ENCODE results near the gene MYMX.
"Not testable (repeated sequence)": the region's sequence is repeated elsewhere in the genome, so short reads cannot be mapped to it uniquely, and the experiment has no call there.

MYMX gene

DNA sequence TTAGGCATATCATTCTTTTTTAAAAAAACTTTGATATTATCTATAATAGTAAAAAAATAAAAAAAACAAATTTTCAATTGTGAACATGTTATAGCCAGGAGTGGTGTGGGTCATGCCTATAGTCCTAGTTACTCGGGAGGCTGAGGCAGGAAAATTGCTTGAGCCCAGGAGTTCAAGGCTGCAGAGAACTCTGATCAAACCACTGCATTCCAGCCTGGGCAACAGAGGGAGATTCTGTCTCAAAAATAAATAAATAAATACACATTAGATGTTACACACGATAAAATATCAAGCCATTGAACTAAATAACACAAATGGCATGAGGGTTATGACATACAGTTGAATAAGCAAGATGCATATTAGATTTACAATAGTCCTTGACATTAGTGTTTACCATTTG is 27.9 kb upstream of the MYMX start:
- no peak for DNase-seq

DNA sequence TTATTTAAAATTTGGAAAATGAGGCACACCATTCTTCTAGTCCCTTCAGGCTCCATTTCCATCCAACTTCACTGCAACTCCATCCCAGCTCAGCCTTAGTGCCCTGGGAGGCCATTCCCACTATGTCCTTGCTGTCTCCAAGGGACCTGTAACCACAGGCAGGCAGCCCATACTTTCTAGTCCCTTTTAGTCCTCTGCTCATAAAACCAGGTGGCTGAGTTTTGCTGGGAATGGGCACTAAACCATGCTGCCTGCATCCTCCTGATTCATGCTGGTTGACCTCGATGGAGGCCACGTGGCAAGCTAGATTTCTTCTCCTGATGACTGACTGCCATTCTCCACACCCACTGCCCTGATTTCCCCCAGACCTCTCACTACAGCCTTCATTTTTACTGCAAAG is 27.5 kb upstream of the MYMX start:
- no peak for DNase-seq

DNA sequence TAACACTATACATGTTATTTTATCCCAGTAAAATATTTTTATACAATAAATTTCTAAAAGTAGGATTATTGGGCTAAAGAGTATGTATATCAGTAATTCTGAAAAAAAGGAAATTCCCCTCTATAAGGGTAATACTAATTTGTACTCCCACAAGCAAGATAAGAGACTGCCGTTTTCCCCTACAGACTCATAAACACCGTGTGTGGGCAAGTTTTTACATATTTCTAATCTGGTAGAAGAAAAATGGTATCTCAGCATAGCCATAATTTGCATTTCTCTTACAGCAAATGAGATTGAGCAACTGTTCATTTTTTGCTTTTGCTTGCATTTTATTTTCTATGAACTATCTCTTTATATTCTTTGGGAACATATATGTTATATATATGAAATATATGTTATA is 26.0 kb upstream of the MYMX start:
- no peak for DNase-seq

DNA sequence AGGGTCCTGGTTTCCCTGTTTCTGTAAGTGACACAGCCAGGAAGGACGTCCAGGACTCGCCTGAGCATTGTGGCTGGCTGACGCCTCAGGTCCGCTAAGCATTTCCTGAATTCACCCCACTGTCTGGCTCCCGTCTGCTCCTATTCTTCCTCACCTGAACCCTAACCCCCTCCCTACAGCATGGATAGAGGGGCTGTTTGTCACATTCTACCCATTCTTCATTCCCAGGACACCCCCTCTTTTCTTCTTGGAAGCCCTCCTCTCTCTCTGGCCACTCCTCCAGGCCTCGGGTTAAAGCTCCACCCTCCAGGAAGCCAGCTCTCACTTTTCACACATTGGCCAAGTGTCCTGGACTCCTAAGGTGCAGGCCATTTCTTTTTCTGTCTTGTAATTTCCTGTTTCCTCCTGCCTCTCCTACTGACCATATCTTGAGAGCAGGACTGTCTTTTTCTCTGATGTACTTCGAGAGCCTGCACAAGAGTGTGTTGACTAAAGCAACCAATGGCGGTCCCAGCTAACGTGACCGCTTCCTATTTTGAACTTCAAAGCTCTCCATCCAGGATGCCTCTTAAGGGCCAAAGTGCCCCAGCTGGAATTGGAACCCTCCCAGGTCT is 24.2 kb upstream of the MYMX start:
- DNase-seq: no peak

DNA sequence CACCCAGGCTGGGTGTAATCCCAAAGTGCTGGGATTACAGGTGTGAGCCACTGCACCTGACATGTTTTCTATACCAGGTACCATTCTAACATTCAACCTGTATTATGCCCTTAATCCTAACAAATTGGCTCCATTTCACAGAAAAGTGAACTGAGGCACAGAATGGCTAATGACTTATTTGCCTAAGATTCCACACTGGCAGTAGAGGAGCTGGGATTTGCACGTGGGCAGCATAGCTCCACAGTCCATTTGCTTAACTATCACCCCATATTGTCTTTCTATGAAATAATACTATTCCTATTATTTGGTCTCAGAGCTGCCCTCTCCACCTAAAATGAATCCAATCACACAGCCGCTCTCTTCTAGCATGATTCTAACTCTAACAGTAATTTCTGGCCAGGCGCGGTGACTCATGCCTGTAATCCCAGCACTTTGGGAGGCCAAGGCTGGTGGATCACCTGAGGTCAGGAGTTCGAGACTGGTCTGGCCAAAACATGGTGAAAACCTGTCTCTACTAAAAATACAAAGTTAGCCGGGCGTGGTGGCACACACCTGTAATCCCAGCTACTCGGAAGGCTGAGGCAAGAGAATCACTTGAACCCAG is 23.3 kb upstream of the MYMX start:
- DNase-seq: no peak

DNA sequence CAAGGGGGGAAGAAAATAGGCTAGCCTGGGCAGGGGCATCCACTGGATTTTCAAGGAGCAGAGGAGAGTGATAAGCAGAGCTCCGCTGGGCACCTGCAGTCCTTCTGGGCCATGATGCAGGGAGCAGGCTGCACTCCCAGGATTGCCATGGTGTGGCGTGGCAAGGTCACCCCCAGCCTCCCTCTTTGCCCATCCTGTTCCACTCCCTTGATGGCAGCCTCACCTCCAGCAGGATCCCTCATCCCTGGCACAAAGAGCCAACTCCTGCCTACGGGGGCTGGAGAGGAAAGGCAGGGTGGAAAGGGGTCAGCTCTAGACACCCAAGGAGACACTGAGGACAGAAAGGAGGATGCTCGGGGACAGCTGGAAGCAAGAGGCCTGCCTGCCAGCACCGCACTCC is 22.4 kb upstream of the MYMX start:
- no peak for DNase-seq

DNA sequence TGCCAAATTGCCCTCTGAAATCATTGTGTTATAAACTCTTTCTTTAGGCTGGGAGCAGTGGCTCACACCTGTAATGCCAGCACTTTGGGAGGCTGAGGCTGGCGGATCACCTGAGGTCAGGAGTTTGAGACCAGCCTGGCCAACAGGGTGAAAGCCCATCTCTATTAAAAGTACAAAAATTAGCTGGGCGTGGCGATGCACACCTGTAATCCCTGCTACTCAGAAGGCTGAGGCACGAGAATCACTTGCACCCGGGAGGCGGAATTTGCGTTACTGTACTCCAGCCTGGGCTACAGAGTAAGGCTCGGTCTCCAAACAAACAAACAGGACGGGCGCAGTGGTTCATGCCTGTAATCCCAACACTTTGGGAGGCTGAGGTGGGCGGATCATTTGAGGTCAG is 20.4 kb upstream of the MYMX start:
- DNase-seq: not testable (repeated sequence)

DNA sequence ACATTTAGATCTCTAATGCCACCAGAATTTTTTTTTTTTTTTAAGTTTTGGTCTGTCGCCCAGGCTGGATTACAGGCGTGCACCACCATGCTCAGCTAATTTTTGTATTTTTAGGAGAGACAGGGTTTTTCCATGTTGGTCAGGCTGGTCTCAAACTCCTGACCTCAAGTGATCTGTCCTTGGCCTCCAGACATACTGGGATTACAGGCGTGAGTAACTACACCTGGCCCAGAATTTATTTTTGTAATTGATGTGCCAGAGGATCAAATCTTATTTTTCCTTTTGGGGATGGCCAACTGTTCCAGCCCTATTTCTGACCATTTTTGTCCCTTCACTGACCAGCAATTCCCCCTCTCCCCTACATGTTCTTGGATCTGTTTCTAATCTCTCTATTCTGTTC is 18.0 kb upstream of the MYMX start:
- no peak for DNase-seq

DNA sequence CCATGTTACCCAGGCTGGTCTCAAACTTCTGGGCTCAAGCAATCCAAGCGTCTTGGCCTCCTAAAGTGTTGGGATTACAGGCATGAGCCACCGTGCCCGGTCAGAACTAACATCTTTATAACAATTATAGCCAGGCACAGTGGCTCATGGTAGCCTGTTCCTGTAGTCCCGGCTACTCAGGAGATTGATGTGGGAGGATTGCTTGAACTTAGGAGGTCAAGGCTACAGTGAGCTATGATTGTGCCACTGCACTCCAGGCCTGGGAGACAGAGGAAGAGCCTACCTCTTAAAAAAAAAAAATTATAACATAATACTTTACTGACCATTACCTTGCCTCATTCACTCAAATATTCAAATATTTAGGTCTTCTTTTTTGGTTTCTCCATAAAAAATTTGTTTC is 16.8 kb upstream of the MYMX start:
- no peak for DNase-seq

DNA sequence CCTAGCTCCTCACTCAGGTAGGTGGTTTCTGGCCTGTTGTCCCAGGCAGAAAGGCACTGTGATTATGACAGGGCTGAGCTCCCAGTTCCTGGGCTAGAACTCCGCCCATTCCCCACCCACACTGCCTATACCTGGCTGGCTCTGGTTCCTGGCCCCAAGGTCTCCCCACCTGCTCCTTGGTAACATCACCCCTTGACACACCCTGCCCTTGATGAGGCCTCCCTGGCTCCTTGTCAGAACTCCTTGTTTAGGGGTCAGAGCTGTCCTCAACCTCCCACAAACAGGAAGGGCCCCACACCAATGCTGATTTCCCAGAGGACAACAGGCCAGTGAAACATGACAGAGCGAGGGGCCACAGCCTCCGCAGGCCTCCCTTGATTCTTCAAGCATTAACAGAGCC is 15.5 kb upstream of the MYMX start:
- no peak for DNase-seq

DNA sequence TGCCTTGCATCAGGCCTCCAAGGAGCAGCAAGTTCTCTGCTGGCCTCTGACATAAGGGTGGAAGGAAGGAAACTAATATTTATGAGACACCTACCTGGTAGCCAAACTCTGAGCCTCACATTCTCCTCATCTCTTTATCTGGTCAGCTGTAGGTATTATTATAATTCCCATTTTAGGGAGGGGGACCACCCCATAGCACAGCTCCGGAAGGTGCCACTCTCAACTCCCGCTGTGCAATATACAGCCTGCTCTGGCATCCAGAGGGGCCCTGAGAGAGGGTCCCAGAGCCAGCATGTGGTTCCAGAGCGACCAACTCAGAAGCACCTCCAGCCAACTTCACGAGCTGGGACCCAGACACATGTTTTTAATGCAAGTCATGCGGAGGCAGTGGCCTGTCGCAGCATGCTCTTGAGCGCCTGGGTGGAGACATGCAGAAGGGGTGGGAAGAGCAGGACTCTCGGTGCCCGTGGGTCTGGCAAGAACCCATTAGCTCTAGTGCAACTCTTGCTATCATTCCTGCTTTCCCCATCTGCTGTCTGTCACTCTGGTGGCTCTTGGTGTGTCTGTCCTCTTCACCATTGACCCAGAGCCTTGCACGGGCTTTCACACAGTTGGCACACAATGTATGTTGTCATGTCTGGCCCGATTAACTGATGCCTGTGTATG is 15.0 kb upstream of the MYMX start:
- no peak for DNase-seq

DNA sequence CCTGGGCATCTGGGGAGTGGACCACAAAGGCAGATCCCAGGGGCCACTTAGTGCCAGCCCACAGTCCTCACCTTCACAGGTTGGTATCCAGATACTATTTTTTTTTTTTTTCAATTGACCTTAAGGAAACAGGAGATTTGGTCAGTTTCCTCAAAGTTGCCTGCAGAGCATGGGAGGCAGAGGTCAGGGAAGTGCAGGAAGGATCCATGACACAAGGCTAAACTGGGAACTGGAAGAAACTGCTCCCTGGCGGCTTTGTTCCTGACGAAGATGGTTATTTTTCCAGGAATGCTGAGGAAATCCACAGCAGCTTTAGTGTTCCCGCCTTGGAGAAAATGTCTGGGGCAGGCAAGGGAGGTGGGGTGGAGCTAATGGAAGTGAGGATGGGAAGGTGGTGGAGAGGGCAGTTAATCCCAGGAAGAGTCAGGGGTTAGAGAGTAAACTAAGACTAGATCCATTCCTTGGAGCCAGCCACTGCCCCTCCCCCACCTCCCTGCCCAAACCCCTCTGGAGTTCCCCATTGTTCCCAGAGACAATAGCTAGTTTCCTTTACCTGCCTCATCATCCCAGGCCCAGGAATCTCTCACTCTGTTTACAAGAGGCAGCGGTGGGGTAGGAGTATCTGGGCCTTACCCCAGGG is 14.3 kb upstream of the MYMX start:
- no peak for DNase-seq

DNA sequence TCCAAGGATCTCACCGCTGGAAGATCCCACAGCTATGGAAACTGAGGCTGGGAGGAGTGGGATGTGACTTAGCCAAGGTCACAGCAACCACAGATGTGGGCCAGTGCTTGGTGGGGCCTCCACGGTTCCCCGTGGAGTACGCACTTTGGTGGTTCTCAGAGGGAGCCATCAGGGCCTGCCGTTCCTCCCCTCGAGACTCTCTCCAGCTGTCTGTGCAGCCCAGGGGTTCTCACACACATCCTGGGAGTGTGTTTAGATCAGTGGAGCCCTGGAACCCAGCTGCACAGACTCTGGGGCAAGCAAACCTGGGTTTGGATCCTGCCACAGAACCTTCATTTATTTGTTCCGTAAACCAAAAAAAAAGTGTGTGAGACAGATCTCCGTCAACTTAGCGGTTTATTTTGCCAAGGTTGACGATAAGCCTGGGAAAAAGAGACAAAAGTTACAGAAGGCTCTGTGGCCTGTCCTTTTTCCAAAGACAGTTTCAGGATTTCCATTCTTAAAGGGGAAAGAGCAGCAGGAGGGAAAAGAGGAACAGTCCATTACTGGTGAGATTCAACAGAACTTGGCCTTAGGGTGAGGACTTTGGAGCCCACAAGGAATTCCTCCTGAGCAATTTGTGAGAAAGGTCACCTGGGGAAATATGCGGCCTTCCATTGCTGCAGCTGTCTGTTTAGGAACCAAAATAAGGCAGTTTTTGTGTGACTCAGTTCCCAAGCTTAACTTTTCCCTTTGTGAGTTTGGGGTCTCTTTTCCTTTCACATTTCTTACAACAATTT is 13.6 kb upstream of the MYMX start:
- no peak for DNase-seq

DNA sequence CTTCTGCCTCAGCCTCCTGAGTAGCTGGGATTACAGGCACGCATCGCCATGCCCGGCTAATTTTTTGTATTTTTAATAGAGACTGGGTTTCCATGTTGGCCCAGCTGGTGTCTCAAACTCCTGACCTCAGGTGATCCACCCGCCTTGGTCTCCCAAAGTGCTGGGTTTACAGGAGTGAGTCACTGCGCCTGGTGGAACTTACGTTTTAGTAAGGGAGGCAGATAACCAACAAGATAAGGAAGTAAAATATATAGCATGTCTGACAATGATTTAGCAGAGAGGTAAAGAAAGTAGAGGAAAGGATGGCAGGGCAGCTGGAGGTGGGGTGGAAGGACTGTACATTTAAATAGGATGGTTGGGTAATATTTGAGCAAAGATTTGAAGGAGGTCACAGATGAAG is 12.8 kb upstream of the MYMX start:
- no peak for DNase-seq

DNA sequence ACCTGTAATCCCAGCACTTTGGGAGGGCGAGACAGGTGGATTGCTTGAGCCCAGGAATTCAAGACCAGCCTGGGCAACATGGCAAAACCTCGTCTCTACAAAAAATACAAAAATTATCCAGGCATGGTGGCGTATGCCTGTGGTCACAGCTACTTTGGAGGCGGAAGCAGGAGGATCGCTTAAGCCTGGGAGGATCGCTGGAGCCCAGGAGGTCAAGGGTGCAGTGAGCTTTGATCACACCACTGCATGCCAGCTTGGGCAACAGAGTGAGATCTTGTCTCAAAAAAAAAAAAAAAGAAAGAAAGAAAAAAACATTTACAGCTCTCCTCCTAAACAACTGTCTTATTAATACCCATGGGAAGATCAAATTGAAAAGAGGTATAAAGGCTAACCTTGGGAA is 8.8 kb upstream of the MYMX start:
- no peak for DNase-seq

DNA sequence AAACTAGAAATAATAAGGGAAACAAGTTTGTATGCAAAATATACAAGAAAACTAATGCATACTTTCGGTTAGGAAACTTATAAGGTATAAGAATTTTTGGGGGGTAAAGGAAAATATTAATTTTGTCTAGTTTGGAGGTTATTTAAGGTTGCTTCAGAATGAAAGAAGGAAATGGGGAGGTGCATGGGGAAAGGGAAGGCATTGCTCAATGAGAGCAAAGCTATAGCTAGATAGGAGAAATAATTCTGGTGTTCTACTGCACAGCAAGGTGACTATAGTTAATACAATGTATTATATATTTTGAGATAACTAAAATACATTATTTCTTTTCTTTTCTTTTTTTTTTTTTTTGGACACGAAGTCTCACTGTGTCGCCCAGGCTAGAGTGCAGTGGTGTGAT is 5.4 kb upstream of the MYMX start:
- DNase-seq: no peak

DNA sequence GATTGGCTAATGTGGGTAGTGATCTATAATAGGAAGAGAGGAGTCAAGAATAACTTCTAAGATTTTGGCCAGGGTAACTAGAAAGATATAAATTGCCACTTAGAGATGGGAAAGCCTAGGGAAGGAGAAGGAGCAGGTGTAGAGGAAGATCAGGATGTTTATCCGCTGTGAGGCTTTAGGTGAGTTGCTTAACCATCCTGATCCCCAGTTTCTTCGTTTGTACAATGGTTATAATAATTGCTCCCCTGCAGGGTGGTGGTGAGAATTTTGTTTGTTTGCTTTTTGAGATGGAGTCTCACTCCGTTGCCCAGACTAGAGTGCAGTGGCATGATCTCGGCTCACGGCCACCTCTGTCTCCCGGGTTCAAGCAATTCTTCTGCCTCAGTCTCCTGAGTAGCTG is 2.4 kb upstream of the MYMX start:
- DNase-seq: no peak

DNA sequence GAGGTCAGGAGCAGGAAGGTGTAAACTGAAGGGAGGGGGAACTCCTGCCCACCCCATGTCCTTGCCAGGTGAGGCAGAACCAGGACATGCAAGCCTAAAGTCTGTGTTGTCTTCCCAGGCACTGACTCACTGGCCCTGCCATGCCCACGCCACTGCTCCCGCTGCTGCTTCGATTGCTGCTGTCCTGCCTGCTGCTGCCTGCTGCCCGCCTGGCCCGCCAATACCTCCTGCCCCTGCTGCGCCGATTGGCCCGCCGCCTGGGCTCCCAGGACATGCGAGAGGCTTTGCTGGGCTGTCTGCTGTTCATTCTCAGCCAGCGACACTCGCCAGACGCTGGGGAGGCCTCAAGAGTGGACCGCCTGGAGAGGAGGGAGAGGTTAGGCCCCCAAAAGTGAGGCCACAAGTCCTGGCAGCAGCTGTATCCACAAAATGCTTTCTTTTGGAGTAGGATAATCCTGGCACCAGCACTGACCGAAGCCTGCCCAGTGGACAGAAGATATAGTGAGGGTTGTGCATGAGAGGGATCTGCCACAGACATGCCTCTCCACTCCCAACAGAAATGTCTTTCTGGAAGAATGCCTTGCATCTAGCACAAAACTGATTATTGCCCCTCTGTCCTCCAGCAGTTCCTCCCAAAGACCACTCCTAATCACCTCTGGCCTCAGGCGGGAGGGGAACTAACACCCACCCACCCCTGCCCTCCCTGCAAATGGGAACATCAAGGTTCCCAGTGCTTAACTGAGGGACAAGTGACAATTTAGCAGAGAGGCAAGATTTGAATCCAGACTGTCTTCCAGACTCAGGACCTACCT is 812 bp downstream of the MYMX start:
- DNase-seq: no peak

DNA sequence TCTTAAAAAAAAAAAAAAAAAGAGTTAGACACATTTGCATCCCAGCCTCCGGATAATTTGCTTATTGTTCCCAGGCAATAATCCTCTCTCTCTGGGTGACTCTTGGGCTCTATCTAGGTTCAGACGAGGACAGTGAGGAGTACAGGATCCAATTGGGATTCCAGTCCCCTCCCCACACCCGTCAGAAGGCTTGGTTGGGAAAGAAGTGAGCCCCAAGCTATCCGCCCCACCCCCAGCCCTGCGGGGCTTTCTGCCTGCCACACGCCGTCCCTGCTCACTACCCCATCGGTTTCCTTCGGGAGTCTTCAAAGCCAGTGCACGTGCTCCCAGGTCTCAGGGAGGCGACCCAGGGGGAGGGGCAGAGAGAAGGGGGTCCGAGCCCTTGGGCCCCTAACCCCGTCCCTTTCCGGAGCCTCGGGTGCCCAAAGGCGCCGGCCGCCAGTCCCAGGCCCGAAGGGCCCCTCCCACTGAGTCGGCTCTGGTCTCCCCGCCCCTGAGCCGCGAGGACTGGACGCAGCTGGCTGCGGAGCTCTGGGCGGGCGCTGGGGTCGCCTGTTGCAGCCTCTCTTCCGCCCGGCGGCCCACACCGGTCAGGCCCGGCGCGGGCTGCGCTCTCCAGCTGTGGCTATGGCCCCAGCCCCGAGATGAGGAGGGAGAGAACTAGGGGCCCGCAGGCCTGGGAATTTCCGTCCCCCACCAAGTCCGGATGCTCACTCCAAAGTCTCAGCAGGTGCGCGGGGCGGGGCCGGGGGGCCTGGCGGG is 2.5 kb downstream of the MYMX start:
- DNase-seq: no peak

DNA sequence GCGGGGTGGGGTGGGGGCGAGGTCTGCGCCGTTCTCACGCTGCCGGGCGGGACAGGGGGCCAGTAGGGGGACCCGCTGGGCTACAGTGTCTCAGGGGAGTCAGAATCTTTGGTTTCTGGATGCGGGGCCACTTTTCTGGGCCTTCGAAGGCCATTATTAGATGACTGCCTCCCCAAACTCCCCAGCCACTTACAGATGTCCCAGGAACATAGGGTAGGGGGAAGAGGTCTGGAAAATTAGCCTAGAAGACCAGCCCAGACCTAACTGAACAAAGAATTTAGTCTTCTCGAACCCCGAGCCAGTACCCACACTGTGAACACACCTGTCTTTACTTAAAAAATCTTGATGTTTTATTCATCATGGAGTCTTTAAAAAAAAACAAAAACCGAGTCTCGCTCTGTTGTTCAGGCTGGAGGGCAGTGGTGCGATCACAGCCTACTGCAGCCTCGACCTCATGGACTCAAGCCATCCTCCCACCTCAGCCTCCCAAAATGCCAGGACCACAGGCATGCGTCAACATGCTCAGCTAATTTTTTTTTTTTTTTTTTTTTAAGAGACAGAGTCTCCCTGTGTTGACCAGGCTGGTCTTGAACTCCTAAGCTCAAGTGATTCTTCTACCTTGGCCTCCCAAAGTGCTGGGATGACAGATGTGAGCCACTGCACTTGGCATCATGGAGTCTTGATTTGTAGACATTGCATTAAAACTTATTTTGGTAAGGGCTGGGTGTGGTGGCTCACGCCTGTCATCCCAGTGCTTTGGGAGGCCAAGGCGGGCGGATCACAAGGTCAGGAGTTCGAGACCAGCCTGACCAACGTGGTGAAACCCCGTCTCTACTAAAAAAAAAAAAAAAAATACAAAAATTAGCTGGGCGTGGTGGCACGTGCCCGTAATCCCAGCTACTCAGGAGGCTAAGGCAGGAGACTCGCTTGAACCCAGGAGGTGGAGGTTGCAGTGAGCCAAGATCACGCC is 3.4 kb downstream of the MYMX start:
- DNase-seq: no peak

DNA sequence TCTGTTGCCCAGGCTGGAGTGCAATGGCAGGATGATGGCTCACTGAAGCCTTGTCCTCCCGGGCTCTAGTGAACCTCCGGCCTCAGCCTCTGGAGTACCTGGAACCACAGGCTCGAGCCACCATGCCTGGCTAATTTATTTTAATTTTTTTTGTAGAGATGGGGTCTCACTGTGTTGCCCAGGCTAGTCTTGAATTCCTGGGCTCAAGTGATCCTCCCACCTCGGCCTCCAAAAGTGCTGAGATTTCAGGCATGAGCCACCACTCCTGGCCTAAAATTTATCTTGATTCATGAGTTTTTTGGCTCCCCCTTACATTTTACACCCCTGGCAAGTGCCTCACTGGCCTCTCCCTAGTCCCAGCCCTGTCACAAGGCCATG is 4.2 kb downstream of the MYMX start:
- no peak for DNase-seq
